ENCODE data around the gene CDK7. TPM values are rescaled to one million over a fixed set of nuclear protein-coding genes. Genes with fewer than 3 reads are reported as not detected.
"Not testable (repeated sequence)": the region's sequence is repeated elsewhere in the genome, so short reads cannot be mapped to it uniquely, and the experiment has no call there.

Gene CDK7
- total RNA-seq, 4 donors from 2014 or later, result 21.8 to 40.7 (median 32.2) TPM

GRCh38 chr5:69213513-69214215, 21.0 kb upstream of the CDK7 start:
- peaks cover 0 to 4% (median 0%) of the 10 kb centered on the region in 3 donors for H3K36me3 ChIP-seq
- H3K4me1 ChIP-seq, result peaks cover 0 to 11% (median 6%) of the 10 kb centered on the region in 3 donors
- TF ChIP-seq CTCF (IDR thresholded peaks at IDR 0.05) (no peak), POLR2A (IDR thresholded peaks at IDR 0.05) (no peak)
- H3K4me3 ChIP-seq, result no peak overlapping the region
- 90 to 93% methylated on average over 4 of the region's 4 CpGs for WGBS, 2 donors
- no peaks in the 10 kb centered on the region for H3K9me3 ChIP-seq
- DNase-seq, result no peak
- H3K27ac ChIP-seq, result no peak overlapping the region
- H3K27me3 ChIP-seq, result no peaks in the 10 kb centered on the region
- intact Hi-C loops (cut with DNase I), result no loop called here

- WGBS, 2 donors, result 40 to 47% methylated on average over 6 of the region's 6 CpGs
- TF ChIP-seq POLR2A (IDR thresholded peaks at IDR 0.05), result no peak
- no peak for TF ChIP-seq CTCF (IDR thresholded peaks at IDR 0.05)
- no peak for DNase-seq
- H3K4me1 ChIP-seq, result peaks cover 0 to 21% (median 14%) of the 10 kb centered on the region in 3 donors
- H3K27me3 ChIP-seq, result no peaks in the 10 kb centered on the region
- no peaks in the 10 kb centered on the region for H3K36me3 ChIP-seq
- H3K9me3 ChIP-seq, result no peaks in the 10 kb centered on the region
- intact Hi-C loops (cut with DNase I), result no loop called here
- H3K4me3 ChIP-seq, result peak overlapping the region; percentile 81 to 100 (median 91)
- H3K27ac ChIP-seq, result peak overlapping the region in 3 of 4 donors; percentile 95 to 98 (median 97)
Observed at GRCh38 chr5:69217151-69217511, 17.6 kb upstream of the CDK7 start.

GRCh38 chr5:69217548-69218526, 16.8 kb upstream of the CDK7 start:
- TF ChIP-seq CTCF (IDR thresholded peaks at IDR 0.05), result peak in 3 of 6 experiments; percentile 41 to 64 (median 55)
- TF ChIP-seq POLR2A (IDR thresholded peaks at IDR 0.05), result peak in 3 of 4 donors; percentile 56 to 91 (median 79)
- Histone ChIP-seq H3K4me3 (peak overlapping the region; percentile 81 to 100 (median 91)), H3K27ac (peak overlapping the region; percentile 95 to 98 (median 96)), H3K27me3 (no peaks in the 10 kb centered on the region), H3K4me1 (peaks cover 0 to 21% (median 14%) of the 10 kb centered on the region in 3 donors), H3K36me3 (no peaks in the 10 kb centered on the region), H3K9me3 (no peaks in the 10 kb centered on the region)
- DNase-seq, result peak; percentile 77
- WGBS, 2 donors, result 0% methylated on average over 33 to 39 of the region's 73 CpGs
- intact Hi-C loops (cut with DNase I), result no loop called here

GRCh38 chr5:69219939-69220338, 14.7 kb upstream of the CDK7 start:
- Histone ChIP-seq H3K27me3 (no peaks in the 10 kb centered on the region), H3K4me3 (no peak overlapping the region), H3K27ac (no peak overlapping the region), H3K9me3 (no peaks in the 10 kb centered on the region), H3K36me3 (peaks cover 0 to 7% (median 0%) of the 10 kb centered on the region in 3 donors), H3K4me1 (peaks cover 0 to 21% (median 14%) of the 10 kb centered on the region in 3 donors)
- DNase-seq, result no peak
- intact Hi-C loops (cut with DNase I), result no loop called here
- no peak for TF ChIP-seq CTCF (IDR thresholded peaks at IDR 0.05)

- H3K9me3 ChIP-seq; DNase-seq; H3K27ac ChIP-seq; H3K27me3 ChIP-seq; H3K4me3 ChIP-seq; intact Hi-C loops (cut with DNase I): not testable (repeated sequence)
- Histone ChIP-seq H3K4me1 (peaks cover 0 to 21% (median 14%) of the 10 kb centered on the region in 3 donors), H3K36me3 (peaks cover 0 to 11% (median 0%) of the 10 kb centered on the region in 3 donors)
- 83 to 85% methylated on average over 1 of the region's 18 CpGs for WGBS, 2 donors
Observed at GRCh38 chr5:69220371-69220770, 14.3 kb upstream of the CDK7 start.

GRCh38 chr5:69220833-69221232, 13.9 kb upstream of the CDK7 start:
- H3K9me3 ChIP-seq; intact Hi-C loops (cut with DNase I): not testable (repeated sequence)

More at GRCh38 chr5:69220833-69221232, 13.9 kb upstream of the CDK7 start:
- H3K4me3 ChIP-seq, H3K27ac ChIP-seq, H3K27me3 ChIP-seq, DNase-seq: not testable (repeated sequence)
- WGBS, 2 donors, result 88 to 93% methylated on average over 4 to 6 of the region's 9 CpGs
- peaks cover 0 to 21% (median 14%) of the 10 kb centered on the region in 3 donors for H3K4me1 ChIP-seq
- peaks cover 0 to 16% (median 0%) of the 10 kb centered on the region in 3 donors for H3K36me3 ChIP-seq
